HG03066 (cell line): Measurements from ENCODE around the gene KCTD19.
"Not testable (repeated sequence)": the region's sequence is repeated elsewhere in the genome, so short reads cannot be mapped to it uniquely, and the experiment has no call there.

ENCODE experiments used
- ATAC-seq: cut with Tn5 transposase; IDR thresholded peaks from one replicate; pipeline ENCODE4 v1.9.1; 2021; ENCODE audit warnings: low read depth; ENCODE audit not compliant: unreplicated experiment

The KCTD19 gene

DNA sequence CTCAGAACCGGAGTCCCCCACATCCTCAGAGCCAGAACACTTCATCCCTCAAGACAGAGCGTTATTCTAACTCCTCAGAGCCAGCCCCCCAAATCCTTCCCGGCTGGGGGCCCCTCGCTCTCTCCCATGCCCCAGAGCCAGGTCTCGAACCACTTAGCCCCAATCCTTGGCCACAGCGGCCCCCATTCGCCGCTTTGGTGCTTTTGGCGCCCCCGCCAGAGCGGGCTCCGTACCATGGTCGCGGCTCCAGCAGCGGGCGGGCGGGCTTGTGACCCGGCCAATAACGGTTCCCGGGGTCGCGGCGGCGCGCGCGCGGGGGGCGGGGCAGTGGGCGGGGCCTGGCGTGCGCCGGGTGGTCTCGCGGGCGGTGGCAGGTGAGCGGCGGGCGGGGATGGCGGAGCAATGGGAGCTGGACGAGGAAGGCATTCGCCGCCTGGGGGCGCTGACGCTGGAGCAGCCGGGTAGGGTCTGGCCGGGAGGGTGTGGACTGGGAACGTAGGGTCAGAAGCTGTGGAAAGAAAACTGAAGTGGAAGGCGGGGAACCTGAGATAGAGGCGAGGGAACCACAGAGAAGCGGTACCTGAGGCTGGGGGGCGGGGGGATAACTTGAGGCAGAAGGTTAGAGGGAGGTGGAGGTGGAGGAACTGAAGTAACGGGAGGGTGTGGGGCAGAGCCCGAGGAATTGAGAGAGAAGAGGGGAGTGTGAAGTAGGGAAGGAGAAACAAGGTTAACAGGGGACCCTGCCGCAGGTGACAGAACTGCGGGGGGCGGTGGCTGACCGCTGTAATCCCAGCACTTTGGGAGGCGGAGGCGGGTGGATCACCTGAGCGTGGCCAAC is at the start of gene KCTD19, which contains the start of gene LRRC36:
Gene KCTD19, minus strand, starts transcription at position 270 of the 838 bp plus-strand sequence. Its CDS starts 34 bp downstream, at position 236.
Gene LRRC36, plus strand, starts transcription at position 344 of the 838 bp plus-strand sequence. Its CDS starts 48 bp downstream, at position 392.
- no peak for ATAC-seq

DNA sequence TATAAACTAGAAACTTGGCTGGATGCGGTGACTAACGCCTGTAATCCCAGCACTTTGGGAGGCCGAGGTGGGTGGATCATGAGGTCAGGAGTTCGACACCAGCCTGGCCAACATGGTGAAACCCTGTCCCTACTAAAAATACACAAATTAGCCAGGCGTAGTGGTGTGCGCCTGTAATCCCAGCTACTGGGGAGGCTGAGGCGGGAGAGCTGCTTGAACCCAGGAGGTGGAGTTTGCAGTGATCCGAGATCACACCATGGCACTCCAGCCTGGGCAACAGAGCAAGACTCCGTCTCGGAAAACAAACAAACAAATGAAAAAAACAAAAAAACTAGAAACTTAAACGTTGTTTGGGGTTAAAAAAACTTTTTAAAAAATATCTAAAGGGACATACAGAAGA is 49.5 kb upstream of the KCTD19 start:
- not testable (repeated sequence) for ATAC-seq

DNA sequence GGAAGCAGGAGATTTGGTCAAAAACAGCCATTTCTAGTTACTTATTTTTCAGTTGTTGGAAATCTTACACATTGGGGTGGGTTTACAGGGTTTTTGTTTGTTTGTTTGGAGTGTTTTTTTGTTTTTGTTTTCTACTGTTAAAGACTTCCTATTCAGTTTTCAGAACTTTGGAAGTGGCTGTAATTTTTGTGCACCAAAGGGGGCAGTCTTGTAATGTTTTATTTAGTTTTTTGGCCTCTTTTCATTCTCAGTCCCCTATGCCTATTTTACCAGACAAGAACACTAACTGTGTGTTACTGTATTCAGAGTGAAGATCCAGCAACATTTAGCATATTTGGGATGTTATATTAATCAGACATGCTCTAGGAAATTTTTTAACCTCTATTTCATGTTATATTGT is 46.1 kb upstream of the KCTD19 start:
- no peak for ATAC-seq

DNA sequence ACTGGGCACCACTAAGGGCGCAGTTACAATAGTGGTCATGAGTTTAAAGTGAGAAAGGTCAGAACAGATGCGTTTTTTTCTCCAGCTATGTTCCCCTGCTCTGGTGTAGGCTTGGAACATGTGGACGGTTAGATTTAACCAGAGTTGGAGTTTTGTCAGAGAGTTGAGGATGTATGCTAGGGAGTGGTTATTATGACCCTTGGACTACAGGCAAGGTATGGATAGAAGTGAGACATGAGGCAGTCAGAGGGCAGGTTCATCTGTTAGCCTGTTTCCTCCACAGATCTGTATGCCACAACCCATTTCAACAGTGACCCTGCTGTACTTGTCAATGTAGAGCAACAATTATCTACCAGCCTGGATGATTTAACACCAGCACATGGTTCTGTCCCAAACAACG is 44.1 kb upstream of the KCTD19 start:
- no peak for ATAC-seq

DNA sequence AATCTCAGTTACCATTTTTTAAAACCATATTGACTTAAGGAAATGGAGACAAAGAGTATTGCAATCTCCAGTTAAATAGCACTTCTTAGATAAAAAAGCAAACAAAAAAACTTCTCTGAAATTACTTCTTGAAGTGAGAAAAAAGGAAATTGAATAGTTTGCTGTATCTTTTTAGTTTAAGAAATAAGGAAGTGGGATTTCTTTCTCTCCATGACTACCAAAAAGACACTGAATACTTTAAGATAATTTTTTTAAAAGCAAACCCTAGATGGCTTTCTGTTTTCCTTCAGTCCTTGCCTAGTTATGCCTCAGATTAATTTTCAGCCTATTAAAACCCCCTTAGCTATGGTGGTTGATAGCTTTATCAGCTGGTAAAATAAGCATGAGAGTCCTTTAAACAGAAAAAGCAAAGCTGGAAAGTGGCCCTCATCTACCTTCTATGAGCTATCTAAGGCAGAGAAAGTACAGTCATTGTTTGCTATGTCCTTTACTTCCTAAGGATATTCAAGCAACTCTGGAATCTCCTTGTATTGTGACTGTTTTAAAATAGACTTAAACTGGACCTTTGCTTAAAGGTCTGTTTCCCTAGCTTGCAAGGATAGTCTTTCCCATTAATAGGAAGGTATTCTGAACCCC is 38.2 kb upstream of the KCTD19 start:
- ATAC-seq: no peak

DNA sequence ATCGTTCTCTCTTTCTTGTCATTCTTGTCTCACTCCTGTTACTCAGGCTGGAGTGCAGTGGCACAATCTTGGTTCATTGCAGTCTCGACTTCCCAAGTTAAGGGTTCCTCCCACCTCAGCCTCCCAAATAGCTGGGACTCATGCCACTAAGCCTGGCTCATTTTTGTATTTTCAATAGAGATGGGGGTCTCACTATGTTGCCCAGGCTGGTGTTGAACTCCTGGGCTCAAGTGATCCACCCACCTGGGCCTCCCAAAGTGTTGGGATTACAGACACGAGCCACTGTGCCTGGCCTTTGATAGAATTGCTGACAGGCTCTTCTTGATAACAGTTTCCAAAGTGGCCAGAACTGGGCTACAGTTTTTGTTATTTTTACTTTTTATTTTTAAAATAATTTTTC is 34.5 kb upstream of the KCTD19 start:
- no peak for ATAC-seq

DNA sequence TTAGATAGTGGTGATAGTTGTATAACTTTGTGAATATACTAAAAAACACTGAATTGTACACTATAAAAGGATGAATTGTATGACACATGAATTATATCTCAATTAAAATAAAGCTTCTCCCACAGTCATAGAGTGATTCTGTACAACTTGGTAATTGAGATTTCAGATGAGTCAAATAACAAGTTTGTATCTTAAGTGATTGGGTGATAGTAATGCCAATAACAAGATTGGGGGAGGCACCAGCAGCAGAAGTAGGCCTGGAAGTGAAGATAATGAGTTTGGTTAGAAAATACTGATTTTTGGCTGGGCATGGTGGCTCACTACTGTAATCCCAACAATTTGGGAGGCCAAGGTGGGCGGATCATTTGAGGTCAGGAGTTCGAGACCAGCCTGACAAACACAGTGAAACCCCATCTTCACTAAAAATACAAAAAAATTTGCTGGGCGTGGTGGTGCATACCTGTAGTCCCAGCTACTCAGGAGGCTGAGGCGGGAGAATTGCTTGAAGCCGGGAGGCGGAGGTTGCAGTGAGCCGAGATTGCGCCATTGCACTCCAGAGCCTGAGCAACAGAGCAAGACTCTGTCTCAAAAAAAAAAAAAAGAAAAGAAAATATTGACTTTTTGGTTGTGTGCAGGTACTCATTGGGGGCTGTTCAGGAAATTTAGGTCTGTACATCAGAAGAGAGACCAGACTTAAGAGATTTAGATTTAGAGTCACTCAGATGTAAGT is 33.2 kb upstream of the KCTD19 start:
- not testable (repeated sequence) for ATAC-seq

DNA sequence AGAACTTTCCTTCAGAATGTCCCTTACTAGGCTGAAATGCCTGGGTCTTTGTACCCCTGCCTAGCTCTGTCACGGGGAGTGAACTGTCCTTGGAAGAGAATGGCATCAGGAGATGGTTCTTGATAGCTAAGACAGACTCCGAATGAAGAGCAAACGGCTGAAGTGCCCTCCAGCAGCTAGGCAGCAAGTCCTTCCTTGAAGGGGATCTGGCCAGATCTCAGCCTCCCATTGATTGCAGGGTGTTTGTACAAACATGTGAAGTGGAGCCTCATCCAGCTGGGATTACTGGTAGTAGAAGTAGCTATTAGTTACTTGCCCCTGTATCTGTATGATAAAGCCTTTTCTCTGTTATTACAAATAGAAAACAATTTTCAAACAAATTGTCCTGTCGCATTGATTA is 31.0 kb upstream of the KCTD19 start:
- ATAC-seq: no peak

DNA sequence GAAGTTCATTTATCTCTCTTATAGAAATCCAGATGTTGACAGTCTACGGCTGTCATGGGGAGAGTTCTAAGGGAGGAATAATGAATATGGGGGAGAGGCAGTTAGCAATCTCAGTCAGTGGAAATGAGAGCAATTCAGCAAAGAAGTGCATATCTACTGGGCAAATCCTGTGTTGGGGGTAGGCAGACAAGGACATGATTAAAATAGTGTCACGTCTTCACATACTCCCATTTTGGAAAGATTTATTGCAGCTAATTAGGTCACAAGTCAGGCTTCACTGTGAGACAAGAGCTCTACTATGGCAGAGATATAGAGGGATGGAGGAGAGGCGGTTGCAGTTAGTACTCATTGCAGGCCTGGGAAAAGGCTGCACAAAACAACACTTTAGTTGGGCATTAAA is 29.9 kb upstream of the KCTD19 start:
- no peak for ATAC-seq

DNA sequence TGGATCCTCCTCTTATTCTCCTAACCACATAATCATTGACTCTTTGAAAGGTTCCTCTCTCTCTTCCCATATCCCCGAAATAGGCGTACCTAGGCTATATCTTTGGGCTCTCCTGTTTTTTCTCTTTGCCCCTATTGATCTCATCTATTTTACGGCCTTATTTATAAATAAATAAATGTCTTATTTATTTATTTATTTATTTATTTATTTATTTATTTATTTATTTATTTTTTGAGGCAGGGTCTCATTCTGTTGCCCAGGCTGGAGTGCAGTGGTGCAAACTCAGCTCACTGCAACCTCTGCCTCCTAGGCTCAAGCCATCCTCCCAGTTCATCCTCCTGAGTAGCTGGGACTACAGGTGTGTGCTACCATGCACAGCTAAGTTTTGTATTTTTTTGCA is 25.9 kb upstream of the KCTD19 start:
- ATAC-seq: not testable (repeated sequence)

DNA sequence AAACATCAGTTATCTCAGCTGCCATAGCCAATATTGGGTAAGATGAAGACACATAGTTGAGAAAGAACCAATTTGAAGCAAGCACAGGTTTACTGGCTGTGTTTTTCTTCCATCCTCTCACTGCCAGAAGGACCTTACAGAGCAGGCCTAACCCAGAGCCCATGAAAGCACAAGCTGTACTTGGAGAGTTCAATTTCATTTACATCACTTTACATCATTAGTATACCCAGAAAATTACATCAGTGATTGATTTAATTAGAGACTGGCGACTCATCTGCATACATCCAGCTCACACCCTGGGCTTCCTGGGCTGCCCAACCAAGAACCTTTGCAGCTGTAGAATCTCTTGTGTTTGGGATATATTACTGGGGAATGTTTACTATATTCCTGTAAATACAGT is 23.8 kb upstream of the KCTD19 start:
- no peak for ATAC-seq

DNA sequence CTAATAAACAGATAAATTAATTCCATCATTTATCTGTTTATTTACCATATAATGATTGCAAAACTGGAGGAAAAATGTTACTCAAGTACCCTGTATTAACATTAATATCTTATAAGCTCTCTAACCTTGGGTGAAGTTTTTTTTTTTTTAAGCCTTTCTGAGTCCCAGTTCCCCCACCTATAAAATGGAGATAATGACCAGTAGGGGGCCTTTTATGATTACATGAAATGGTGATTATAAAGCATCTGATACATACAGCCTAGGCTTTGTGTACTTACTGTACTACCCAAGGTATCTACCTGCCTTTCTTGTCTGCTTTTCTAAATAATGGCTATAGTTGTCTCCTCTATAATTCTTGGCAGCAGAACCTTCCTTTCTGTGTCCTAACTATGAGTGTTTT is 22.6 kb upstream of the KCTD19 start:
- no peak for ATAC-seq

DNA sequence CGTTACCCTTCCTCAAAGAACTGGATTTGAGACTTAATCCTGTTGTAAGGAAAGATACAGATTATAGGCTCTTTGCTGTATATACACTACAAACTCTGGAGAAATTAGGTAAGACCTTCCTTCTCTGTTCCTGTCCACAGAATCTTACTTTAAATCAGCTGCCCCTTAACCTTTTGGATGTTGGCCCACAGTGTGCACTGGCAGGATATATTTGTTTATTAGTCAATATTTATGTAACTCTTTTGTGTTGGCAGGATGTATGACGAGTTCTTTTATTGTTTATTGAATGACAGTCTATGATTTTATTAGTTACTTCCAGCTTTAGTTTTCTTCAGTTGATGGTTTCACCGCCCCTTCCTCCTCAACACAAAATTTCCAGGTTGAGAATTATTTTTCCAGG is 19.8 kb upstream of the KCTD19 start:
- no peak for ATAC-seq

DNA sequence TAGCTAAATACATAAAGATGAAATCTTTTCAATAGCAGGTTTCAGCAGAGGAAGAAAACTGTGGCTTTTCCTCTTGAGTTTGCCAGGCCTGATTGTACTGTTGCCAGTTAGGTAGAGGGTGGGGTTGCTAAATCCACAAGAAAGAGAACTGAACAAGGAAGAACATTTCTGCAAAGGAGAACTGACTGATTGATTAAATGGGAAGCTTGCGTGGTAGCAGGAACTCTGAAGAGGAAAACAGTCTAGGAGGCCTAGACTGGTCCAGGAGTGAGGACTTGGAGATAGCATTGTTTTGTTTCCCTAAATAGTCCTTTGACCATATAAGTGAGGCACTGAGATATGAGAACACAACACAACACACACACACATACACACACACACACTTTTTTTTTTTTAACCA is 18.9 kb upstream of the KCTD19 start:
- no peak for ATAC-seq

DNA sequence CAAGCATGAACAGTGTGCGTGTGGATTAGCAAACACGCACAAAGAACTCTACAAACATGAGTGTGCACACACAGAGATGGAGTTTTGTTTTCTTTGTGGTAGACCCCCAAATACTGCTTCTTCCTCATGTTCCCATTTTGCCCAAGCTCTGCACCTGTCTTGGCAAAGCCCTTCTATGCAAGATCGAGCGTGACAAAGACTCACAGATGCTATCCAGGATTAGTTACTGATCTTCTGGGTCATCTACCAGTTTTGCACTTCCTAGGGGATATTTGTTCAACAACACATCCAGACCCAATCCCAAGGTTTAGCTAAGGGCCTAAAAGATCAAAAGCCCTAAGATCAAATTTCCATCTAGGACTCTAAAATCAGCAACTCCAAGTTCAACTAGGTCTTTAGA is 16.1 kb upstream of the KCTD19 start:
- no peak for ATAC-seq

DNA sequence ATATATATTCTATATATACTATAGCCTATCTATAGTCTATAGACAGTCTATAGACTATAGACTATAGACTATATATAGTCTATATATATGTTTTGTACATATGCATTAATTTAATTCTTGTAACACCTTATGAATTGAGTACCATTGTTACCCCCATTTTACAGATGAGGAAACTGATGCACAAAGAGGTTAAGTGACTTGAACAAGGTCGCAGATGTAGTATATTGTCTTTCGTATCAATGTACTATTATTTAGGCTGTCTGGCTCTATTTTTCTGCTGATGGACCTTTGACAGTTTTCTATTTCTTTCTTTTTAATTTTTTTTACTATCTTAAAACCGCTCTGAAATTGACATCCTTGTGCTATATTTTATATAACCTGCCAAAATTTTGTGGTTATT is 14.7 kb upstream of the KCTD19 start:
- no peak for ATAC-seq

DNA sequence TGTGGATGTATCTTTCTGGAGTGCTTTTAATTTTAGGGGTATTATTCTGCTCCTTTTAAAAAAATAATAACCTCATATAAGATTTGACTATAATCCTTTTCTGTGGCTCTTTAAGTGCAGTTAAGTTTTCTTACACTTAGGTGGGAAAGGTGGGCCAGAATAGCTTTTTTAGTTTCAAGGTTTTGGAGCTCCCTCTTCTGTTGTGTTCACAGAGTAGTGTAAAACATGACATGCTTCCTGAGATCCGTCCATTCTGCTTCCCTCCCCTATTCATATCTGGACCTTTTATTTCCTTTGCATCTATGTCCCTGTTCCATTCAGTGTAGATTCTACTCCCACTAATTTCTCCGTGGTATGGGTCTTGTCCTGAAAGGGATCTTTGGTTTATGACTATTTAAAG is 12.9 kb upstream of the KCTD19 start:
- ATAC-seq: no peak

DNA sequence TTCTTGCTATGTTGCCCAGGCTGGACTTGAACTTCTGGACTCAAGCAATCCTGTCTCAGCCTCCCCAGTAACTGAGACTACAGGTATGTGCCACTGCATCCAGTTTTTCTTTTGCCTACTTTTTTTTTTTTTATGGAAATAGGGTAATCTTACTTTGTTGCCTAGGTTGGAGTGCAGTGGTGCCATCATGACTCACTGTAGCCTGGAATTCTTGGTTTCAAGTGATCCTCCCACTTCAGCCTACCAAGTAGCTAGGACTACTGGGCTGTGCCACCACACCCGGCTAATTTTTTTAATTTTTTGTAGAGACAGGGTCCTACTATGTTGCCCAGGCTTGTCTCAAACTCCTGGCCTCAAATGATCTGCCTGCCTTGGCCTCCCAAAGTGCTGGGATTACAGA is 10.1 kb upstream of the KCTD19 start:
- no peak for ATAC-seq

DNA sequence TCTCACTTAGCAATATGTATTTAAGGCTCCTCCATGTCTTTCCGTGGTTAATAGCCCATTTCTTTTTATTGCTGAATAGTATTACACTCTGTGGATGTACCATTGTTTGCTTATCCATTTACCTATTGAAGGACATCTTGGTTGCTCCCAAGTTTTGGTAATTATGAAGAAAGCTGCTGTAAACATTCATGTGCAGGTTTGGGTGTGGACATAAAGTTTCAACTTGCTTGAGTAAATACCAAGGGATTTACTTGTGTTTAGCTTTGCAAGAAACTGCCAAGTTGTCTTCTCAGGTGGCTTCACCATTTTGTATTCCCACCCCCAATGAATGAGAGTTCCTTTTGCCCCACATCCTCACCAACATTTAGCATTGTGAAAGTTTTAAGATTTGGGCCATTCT is 9.6 kb upstream of the KCTD19 start:
- no peak for ATAC-seq

DNA sequence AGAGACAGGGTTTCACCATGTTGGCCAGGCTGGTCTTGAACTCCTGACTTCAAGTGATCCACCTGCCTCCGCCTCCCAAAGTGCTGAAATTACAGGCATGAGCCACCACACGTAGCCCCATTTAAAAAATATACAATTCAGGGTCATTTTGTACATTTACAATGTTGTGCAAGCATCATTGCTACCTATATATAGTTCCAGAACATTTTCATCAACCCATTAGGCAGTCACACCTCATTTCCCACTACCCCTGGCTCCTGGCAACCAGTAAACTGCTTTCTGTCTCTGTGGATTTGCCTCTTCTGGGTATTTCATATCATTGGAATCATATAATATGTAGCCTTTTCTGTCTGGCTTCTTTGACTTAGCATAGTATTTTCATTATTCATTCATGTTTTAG is 6.8 kb upstream of the KCTD19 start:
- no peak for ATAC-seq

DNA sequence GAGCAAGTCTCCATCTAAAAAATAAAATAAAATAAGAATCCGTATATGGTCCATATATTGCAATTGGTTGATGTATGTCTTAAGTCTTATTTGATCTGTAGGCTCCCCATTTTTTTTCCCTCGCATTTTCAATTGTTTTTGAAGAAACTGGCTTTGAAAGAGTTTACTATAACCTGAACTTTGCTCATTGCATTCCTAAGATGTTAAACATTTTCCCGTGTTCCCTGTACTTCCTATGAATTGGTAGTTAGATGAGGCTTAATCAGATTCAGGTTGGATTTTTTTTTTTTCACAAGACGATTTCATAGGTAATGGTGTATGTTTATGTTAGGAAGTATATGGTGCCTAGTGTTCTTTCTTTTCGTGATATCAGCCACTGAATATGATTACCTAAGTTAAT is 3.4 kb upstream of the KCTD19 start:
- no peak for ATAC-seq
